ENCODE measurements around the gene FGA.
A peak's percentile ranks its signal among the peaks of the same experiment; 100 is the strongest.

FGA gene

DNA sequence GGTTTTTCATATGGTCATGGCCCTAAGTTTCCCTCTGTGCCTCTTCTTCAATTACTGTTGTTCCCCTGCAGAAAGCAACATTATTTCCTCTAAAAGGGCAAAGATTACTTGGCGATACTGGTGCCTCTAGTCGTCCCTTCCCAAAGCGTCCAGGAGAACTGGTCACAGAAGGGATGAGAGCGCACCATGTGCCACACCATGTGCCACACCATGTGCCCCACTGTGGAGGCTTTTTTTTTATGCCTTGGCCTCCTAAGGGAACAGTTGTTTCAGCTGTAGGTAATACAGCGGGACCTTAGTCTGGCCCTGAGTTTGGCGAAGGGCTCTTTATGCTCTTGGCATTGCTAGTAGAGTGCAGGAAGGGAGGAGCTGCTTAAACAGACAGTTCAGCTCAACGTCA is 33.5 kb upstream of the FGA start:
- no peak for DNase-seq (ENCODE audit: extremely low spot score)
- CTCF ChIA-PET = interaction anchor here (0.9 to 13.6 kb wide), 14 partner anchors 10 to 122 kb away, joined by 3 to 550 read pairs (median 4); partner anchors contain the start of gene PLRG1
- POLR2A ChIA-PET = no interaction called here
- no peak for TF ChIP-seq CTCF (IDR thresholded peaks at IDR 0.05; ENCODE audit: control extremely low read depth, extremely low read depth, low read depth, missing control alignments)

DNA sequence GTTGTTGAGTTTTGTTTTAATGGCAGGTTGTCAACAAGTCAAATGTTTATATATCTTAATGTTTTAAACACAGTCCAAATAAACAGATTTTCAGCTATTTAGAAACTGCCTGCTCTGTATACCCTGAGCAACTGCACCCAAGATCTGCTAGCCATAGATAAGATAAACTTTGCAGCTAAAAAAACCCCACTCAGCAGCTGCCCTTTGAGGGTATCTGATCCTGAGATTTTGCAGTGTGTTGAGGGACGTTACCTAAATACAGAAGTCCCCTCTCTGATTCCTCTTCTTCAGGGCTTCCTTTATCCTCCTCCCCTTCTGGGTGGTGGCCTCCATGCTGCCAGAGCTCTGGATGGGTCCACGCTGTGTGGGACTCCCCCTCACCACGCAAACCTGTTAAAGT is 32.9 kb upstream of the FGA start:
- ChIA-PET POLR2A (no interaction called here), CTCF (interaction anchor here (0.9 to 13.6 kb wide), 15 partner anchors 9 to 121 kb away, joined by 3 to 550 read pairs (median 5); partner anchors contain the start of genes FGB and PLRG1)
- no peak for TF ChIP-seq CTCF (IDR thresholded peaks at IDR 0.05; ENCODE audit: control extremely low read depth, extremely low read depth, low read depth, missing control alignments)
- DNase-seq (ENCODE audit: extremely low spot score) = no peak

DNA sequence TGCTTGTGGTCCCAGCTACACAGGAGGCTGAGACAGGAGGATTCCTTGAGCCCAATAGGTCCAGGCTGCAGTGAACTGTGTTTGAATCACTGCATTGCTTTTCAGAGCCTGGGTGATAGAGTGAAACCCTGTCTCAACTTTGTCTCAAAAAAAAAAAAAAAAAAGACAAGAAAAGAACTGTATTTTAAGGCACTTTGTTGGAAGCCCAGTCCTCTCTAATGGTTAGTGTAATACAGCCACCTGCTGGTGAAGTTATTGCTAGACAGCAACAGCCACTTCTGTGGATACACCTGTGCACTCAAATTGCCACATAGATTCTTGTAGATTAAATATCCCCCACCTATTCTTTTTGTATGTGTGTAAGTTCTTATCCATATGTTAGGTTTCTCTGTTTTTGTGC is 32.1 kb upstream of the FGA start:
- DNase-seq (ENCODE audit: extremely low spot score) = peak; percentile 52

DNA sequence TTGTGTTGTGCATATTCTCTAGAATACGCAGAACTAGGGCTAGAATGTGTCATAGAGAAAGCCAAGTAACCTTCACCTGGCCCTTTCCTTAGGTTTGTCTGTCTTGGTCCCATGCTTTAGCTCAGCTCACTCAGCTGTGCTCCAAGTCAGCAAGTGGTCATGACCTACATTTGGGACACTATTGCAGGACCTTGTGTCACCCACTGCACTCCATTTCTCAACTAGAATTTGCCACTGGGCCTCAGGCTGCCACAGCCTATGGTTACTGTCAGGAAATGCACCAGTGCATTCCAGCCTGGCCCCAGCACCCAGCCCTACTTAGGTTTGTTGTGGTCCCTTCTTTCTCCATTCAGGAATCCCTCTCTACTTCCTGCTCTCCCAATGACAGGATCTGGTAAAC is 29.6 kb upstream of the FGA start:
- TF ChIP-seq CTCF (IDR thresholded peaks at IDR 0.05; ENCODE audit: control extremely low read depth, extremely low read depth, low read depth, missing control alignments) = no peak
- POLR2A ChIA-PET = no interaction called here
- DNase-seq (ENCODE audit: extremely low spot score) = no peak
- CTCF ChIA-PET = interaction anchor here (0.9 to 13.6 kb wide), 8 partner anchors 11 to 88 kb away, joined by 3 to 550 read pairs (median 6); partner anchors contain the start of gene PLRG1

More for the DNA sequence above, 32.1 kb upstream of the FGA start:
- CTCF ChIA-PET = interaction anchor here (1.0 to 13.6 kb wide), 8 partner anchors 12 to 292 kb away, joined by 3 to 550 read pairs (median 6); partner anchors contain the start of genes FGB and PLRG1
- TF ChIP-seq CTCF (IDR thresholded peaks at IDR 0.05; ENCODE audit: control extremely low read depth, extremely low read depth, low read depth, missing control alignments) = peak; percentile 60
- POLR2A ChIA-PET = no interaction called here

DNA sequence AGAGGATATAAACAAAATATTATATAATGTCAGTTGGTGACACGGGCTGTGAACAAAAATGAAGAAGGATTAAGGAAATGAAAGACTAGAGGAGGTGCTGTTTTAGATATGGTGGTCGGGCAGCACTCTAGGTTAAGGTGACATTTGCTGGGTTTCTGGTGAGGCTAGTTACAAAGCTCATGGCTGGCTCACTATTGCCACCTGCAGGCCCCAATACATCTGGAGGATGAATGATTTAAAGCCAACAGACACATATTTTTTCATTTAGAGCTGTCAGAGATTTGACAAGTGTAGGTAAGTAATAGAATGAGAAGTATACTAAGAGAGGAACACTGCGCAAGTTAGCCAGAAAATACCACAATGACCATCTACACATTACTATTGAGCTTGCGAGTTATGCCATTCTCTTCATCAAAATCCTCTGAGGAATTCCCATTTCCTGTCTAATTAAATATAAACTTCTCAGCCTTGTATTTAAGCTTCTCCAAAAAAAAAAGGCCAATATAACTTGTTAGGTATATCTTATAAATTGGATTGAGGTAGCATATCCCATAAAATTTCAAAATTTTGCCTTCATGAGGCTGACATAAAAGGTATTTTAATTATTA is 28.3 kb upstream of the FGA start:
- CTCF ChIA-PET = interaction anchor here (0.8 to 13.6 kb wide), 26 partner anchors 10 to 728 kb away, joined by 3 to 550 read pairs (median 6); partner anchors contain the start of genes FGB and PLRG1
- peak; percentile 70 for TF ChIP-seq CTCF (IDR thresholded peaks at IDR 0.05; ENCODE audit: control extremely low read depth, extremely low read depth, low read depth, missing control alignments)
- POLR2A ChIA-PET = no interaction called here
- peak; percentile 46 for DNase-seq (ENCODE audit: extremely low spot score)

DNA sequence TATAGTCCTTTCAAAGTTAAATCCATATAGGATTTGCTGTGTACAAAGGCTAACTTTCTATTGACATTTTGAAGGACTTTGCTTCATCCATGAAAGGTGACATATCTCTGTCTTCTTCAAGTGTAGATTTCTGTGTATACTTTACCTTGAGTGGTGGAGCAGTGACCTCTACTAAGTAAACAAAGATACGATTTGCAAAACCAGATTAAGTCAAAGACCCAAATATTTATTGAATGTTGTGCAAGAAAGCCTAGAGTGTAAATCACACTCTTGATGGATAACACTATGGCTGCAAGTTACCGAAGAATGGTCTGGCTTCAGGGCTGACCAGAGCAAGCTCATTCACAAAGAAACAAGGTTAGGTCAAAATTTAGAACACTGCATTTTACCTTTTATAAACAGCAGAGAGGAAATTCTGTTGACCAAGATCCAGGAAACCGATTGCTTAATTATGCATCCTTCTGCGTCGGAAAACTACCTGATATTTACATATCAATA is 27.3 kb upstream of the FGA start:
- ChIA-PET CTCF (interaction anchor here (1.2 to 13.6 kb wide), 15 partner anchors 9 to 729 kb away, joined by 3 to 550 read pairs (median 8); partner anchors contain the start of genes FGB and PLRG1), POLR2A (no interaction called here)
- DNase-seq (ENCODE audit: extremely low spot score) = no peak
- TF ChIP-seq CTCF (IDR thresholded peaks at IDR 0.05; ENCODE audit: control extremely low read depth, extremely low read depth, low read depth, missing control alignments) = no peak
